Fibroblast of the aortic adventitia (primary cell): Measurements from ENCODE around the gene MTF1. TPM values are rescaled to one million over a fixed set of nuclear protein-coding genes. Genes with fewer than 3 reads are reported as not detected.
"Not testable (repeated sequence)": the region's sequence is repeated elsewhere in the genome, so short reads cannot be mapped to it uniquely, and the experiment has no call there.

Experiments used
- DNase-seq: peaks from one replicate; pipeline ENCODE4 v3.0.0-alpha.2; 2010; ENCODE audit warnings: low read depth
- H3K4me3 ChIP-seq: 2 replicates; pipeline ENCODE4 v1.5.1; 2011; ENCODE audit warnings: low read depth, mild to moderate bottlenecking, control low read depth, low read length, moderate library complexity
- total RNA-seq: library from RNA; depleted of rRNA; stranded (reverse); fragments of >200 nt; gene quantifications from 2 replicates; pipeline ENCODE4 v1.2.3, GENCODE V29; 2012; ENCODE audit warnings: low replicate concordance
- TF ChIP-seq, protein P1 (sequence below): IDR thresholded peaks from 2 replicates; pipeline ENCODE4 v1.5.1; 2011; ENCODE audit warnings: mild to moderate bottlenecking, low read length, control low read depth, inconsistent platforms; ENCODE audit not compliant: insufficient read depth

MTF1 gene
- total RNA-seq, 1 donor, result 4.7 TPM

DNA sequence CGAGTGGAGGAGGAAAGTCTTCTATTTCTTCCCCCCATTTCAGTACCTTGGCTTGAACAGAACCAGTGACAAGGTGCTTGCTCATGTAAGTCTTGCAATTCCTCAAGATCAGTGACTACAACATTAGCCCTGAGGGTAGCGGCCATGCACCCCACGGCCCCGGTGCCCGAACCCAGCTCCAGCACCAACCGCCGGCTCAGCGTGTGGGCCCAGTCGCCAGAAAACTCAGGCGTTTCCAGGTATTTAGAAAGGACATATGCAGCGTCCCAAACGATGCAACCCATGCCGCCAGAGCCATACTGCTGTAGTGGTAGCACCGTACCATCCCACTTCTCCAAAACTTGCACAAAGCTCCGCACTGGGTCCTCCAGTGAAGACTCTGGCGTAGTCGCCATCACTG, 76.9 kb downstream of the MTF1 start:
- TF ChIP-seq, protein P1, sequence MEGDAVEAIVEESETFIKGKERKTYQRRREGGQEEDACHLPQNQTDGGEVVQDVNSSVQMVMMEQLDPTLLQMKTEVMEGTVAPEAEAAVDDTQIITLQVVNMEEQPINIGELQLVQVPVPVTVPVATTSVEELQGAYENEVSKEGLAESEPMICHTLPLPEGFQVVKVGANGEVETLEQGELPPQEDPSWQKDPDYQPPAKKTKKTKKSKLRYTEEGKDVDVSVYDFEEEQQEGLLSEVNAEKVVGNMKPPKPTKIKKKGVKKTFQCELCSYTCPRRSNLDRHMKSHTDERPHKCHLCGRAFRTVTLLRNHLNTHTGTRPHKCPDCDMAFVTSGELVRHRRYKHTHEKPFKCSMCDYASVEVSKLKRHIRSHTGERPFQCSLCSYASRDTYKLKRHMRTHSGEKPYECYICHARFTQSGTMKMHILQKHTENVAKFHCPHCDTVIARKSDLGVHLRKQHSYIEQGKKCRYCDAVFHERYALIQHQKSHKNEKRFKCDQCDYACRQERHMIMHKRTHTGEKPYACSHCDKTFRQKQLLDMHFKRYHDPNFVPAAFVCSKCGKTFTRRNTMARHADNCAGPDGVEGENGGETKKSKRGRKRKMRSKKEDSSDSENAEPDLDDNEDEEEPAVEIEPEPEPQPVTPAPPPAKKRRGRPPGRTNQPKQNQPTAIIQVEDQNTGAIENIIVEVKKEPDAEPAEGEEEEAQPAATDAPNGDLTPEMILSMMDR, result no peak
- DNase-seq, result no peak
- H3K4me3 ChIP-seq, result no peak overlapping the region

DNA sequence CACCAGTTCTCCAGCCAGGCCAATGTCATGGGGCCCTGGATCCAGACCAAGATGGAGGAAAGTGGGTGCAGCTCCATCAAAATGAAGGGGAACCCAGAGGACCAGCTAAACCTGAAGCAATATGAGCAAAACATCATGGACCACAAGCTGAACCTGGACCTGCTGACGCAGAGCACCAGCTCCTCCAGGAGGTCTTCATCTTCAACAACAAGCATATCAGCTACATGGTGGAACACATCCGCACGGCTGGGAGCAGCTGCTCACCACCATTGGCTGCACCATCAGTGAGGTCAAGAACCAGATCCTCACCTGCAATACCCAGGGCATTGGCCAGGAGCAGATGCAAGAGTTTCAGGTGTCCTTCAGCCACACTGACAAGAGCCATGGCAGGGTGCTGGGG, 80.7 kb downstream of the MTF1 start:
- no peak for DNase-seq
- TF ChIP-seq, protein P1, result no peak
- no peak overlapping the region for H3K4me3 ChIP-seq

DNA sequence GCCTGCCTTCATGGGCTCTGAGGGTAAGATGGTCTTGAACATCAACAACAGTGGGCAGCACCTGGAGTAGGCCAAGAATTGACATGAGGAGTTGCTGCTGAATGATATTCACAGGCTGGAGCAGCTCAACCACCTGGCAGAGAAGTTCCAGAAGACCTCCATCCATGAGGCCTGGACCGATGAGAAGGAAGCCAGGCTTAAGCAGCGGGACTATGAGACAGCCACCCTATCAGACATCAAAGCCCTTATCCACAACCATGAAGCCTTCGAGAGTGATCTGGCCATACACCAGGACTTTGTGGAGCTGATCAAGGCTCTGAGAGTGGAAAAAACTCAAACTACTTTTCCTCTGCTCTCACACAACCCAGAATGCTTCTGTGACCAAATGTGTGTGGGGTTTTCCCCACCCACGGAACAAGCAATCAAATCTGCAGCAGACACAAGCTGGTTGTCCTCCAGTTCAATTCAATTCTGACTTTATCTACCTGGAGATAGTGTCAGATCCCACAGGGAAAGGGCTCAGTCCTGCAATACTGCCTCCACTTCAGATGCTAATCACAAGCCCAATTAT, 82.4 kb downstream of the MTF1 start:
- DNase-seq, result no peak
- no peak overlapping the region for H3K4me3 ChIP-seq
- TF ChIP-seq, protein P1, result no peak

DNA sequence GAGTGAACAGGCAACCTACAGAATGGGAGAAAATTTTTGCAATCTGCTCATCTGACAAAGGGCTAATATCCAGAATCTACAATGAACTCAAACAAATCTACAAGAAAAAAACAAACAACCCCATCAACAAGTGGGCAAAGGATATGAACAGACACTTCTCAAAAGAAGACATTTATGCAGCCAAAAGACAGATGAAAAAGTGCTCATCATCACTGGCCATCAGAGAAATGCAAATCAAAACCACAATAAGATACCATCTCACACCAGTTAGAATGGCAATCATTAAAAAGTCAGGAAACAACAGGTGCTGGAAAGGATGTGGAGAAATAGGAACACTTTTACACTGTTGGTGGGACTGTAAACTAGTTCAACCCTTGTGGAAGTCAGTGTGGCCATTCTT, 88.0 kb downstream of the MTF1 start:
- DNase-seq, result not testable (repeated sequence)

DNA sequence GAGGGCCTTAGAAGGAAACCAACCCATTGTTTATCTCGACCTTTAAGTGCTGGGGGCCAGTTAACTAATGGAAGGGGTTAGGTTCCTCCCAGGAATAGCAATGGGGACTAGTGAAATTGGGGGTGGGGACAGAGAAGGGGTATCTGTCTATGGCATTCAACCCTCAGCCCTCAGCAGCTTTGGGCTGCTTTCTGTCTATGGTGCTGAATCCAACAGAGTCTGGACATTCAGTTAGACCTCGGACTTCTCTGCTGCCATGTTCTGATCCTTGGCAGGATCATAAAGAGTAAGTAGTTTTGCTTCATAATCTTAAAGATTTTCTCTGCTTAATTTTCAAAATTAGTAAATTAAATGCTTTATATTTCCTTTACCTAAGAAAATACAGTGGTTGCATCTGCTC, 91.9 kb downstream of the MTF1 start:
- no peak for DNase-seq
- TF ChIP-seq, protein P1, result no peak
- no peak overlapping the region for H3K4me3 ChIP-seq

More for the DNA sequence above, 88.0 kb downstream of the MTF1 start:
- not testable (repeated sequence) for H3K4me3 ChIP-seq

DNA sequence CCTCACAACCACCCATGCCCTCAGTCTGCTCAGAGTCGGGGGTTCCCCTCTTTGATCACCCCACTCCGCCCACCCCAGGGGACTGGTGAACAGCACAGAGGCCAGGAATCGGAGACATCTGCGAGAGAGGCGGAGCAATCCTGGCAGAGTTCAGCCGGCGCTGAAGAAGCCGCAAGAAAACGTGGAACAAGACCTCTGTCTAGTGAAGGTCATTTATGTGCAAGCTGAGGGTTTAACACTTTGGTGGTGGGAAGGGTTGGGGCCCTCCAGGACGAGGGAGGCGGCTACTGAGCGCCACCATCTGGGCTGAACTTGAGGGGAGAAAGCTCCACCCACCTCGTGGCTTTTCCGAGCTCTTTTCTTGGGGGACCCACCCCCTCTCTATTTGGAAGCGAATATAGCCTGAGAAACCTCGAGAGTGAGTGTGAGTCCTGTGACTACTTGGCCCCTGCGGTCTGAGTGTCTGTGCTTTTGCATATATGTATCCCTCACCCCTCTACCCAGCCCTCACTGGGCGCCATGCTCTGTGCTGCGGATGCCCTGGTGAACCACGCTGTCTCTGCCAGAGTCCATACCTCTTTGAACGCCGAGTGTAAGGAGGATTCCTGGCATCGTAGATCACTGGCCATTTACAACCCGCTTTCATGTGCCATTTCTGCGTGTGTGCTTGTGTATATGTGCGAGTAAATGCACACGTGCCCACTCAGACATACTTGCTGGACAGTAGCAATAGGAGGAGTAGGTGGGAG, 93.3 kb downstream of the MTF1 start:
- DNase-seq, result no peak
- H3K4me3 ChIP-seq, result no peak overlapping the region
- TF ChIP-seq, protein P1, result no peak

DNA sequence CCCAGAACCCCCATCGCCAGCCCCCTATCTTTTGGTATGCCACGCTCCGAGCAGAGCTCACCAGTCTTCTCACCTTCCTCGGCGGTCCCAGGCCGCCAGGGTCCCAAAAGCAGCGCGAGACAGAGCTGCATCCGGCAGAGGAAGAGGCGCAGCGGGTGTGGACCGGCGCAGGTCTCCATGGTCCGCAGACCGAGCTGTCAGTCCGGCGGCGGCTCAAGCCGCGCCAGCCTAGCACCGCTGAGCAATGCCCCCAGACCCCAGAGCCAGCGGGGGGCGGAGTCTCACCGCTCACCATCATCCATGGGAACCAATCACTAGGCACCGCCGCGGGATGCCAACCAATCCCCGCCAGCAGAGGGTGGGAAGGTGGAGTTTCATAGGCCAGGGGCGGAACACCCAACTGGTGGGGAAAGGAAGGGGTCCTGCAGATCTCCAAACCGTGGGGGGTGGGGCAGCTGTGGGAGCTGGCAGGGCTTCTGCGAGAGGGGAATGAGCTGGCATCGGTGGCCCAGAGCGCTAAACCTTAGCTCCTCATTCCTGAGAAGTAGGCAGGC, 94.4 kb downstream of the MTF1 start, which contains the start of gene EPHA10:
EPHA10 (minus strand) TSS at position 233 of the 554 bp plus-strand sequence; CDS start at position 179, 54 bp downstream.
- no peak for DNase-seq
- TF ChIP-seq, protein P1, result no peak
- no peak within 1 kb of the TSS for H3K4me3 ChIP-seq
